GM12892 (cell line): Measurements from ENCODE around the gene MDM4.

Source experiments
- POLR2A ChIP-seq: IDR thresholded peaks from 2 replicates; pipeline ENCODE4 v1.6.1; 2011; ENCODE audit warnings: low read depth, low read length, control low read depth
- POLR2AphosphoS5 ChIP-seq: IDR thresholded peaks from 2 replicates; pipeline ENCODE4 v1.6.1; 2011; ENCODE audit warnings: low read depth, low read length, control low read depth
- TAF1 ChIP-seq: IDR thresholded peaks from 2 replicates; pipeline ENCODE4 v1.6.1; 2011; ENCODE audit warnings: low read depth, mild to moderate bottlenecking, control low read depth, low read length, borderline replicate concordance

GRCh38 chr1:204516180-204516879, at the start of gene MDM4:
- peak; percentile 76 for TF ChIP-seq POLR2A
- no peak for TF ChIP-seq POLR2AphosphoS5
- peak; percentile 87 for TF ChIP-seq TAF1
